Germinal center (tissue), 1 donor: ENCODE measurements around the gene CCDC85A.

ENCODE experiments used
- DNase-seq: peaks from one replicate; pipeline ENCODE4 v3.0.0; 2012; ENCODE audit warnings: mixed read lengths, low spot score

CCDC85A gene

DNA sequence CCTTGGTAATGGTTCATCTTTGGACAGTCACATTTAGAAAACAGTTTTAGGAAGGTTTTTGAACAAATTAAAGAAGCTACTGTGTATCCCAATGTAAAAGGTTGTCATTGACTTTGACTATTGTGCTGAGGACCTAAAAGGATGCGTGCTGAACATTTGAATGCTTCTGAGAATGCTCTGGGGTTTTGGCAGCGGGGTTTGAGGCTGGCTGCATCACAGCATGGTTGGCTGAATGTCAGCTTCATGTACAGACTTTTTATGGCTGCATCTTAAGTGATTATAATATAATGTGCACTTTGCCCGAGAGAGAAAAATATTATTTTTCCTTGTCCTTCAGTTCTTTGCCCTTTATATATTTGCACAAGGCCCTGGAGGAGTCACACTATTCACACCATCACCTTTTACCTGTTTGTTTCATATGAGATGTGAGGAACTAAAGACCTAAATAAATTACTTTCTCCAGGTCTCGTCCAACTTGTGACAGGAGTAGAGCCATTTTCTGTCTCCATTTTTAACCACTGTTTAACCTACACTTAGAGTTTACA is 125.9 kb downstream of the CCDC85A start:
- DNase-seq, result no peak

DNA sequence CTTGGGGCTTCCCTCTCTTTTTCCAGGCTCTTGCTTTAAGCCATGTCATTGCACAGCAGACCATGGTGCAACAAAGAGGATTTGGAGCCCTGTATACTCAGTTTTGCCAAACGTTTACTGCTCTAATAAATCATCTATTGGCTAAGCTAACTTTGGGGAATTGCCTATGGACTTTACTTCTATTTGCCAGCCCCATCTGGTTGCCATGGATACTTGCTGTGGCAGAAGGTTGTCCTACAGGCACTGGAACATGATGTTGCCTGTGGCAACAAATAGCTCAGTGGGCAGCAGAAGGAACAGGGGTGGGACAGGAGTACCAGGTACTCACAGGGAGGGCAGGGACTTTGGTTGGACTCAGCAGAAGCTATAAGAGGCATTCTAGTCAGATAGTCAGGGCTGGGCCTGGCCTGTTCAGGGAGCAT is 129.7 kb downstream of the CCDC85A start:
- no peak for DNase-seq

DNA sequence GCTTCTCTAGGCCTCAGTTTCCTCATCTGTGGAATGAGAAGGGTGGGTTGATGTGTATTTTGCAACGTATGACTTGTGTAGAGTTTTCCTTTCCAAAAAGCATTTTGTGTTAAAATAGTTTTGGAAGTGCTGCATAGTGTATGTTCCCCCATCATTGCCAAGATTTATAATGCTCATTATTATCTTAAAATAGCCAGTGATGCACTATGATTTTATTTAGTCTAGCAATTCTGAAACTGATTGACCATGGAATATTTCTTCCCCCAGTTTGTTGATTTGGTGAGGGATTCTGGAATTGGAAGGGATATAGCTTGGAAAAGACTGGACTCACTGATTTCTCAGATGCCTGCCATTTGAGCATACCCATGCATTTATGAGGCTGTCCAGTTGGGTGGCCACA is 130.6 kb downstream of the CCDC85A start:
- no peak for DNase-seq

DNA sequence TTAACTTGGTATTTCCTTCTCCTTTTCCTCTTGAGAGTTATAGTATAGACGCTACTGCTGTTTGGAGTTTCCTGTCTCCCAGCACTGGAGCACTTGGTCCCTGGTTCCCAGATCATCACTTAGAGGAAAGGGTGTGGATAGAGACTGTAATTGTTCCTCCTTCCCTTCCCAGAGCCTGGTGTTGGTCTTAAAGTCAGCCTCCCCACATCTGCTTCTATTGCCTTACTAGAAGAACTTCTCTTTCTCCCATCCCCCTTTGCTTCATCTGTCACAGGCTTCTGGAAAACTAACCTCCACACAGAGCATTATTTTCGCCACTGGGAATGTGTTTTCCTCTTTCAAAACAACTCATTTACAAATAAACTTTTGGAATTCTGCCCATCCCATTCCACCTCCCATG is 131.0 kb downstream of the CCDC85A start:
- DNase-seq, result no peak

DNA sequence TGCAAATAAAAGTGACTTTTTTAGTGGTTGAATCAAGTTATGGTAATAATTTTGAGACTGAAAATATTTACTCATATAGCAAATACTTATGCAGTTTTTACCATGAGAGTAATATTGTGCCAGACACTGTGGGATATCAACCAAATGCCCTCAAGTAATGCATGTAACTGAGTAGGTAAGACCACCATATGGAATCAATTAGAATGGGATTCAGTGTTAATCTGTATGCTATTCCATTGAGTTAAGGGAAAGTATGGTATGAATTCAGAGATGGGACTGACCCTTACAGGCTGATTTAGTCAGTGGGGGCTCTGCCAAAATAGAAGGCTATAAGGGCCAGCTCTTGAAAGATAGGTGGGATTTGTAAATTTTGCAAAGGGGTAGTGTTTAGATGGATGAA is 131.6 kb downstream of the CCDC85A start:
- no peak for DNase-seq

DNA sequence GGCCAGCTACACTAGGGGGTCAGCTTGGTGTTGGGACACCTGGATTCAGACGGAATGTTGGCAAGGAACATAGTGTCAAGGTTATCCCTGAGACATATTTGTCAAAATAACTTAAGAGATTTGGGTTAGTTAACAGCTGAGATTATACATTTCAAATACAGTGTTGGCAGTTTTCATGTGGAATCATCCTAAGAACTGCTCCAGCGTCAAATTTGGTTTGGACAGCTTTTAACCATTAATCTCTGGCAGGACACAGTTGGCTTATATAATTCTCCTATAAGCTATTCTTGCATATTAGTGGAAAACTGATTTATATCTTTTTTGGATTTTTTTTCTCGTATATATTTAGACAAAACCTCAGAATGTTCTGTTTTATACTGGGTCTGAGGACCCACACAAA is 132.2 kb downstream of the CCDC85A start:
- no peak for DNase-seq

DNA sequence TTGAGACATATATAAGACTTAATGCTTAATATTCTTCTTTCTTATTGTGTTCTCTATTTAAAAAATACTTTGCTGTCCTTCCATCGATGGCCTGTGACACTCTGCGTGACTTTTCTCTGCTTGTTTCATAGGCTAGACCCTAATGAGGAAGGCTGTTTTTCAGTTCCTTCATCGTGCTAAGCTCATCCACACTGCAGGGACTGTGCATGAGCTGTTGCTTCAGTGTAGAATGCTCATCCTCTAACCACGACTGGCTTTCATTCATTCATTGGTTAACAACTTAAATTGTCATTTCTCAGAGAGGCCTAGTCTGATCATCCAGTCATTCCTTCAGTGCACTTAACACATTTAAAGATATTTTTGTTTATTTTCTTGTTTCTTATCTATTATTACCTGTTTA is 134.4 kb downstream of the CCDC85A start:
- DNase-seq, result no peak

DNA sequence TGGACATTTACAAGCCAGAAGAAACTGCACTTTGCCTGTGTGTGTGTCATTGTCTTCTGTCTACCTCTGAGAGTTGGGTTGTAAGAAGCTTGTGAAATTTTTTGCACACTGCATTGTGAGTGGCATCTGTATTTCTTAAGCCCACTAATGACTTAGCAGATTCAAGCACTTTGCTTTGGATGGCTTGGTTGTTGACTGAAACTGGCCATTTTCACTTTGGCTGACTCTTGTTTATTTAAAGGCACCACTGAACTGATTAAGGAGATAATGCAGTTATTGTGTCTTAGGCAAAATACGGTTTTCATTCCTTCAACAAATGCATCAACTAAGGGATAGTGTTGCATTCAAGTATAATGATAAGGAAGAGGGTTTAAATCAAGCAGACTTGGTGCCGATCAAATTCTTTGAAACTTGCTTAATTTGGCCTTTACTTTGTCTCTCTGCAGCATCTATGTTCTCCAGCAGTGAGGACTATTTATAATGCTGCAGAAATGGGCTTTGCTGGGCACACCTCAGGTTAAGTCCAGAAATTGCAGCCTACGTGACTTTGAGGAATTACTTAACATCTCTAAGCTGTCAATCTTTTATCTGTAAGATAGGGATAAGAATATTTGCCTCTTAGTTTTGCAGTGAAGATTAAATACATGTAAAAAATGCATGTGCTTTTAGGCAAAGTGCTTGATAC is 142.0 kb downstream of the CCDC85A start:
- no peak for DNase-seq

DNA sequence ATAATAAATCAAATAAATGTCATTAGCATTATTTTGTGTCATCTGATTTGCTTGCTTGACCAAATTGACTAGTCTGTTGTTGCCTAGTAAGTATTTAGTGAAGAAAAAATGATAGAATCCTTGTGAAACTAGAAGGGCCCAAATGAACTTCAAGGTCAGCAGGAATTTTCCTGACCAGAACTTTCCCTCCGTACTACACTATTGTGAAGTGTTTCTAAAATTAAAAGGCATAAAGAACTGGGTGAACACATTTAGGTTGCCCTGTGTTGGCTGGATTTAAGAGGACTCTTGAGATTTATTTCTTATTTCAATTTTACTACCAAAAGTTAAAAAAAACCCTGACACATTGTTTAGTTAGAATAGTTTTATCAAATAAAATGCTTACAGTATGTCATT is 142.6 kb downstream of the CCDC85A start:
- no peak for DNase-seq

DNA sequence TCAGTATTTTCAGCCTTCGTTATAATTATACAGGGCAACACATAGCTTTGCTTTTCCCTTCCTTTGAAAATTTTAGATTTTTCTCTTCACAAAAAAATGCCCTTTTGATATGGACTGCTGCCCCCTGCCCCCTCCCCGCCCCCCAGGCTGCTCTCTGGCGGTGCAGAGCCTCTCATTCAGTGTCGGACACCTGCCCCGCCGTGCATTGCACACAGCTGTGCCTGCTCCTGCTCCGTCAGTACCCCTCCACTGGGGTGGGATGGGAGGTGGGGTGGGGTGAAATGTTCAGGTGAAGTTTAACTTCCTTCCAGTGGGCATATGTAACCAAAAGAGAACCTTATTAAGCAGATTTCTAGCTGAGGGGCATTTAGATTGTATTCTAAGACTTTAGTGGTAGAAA is 148.0 kb downstream of the CCDC85A start:
- no peak for DNase-seq

DNA sequence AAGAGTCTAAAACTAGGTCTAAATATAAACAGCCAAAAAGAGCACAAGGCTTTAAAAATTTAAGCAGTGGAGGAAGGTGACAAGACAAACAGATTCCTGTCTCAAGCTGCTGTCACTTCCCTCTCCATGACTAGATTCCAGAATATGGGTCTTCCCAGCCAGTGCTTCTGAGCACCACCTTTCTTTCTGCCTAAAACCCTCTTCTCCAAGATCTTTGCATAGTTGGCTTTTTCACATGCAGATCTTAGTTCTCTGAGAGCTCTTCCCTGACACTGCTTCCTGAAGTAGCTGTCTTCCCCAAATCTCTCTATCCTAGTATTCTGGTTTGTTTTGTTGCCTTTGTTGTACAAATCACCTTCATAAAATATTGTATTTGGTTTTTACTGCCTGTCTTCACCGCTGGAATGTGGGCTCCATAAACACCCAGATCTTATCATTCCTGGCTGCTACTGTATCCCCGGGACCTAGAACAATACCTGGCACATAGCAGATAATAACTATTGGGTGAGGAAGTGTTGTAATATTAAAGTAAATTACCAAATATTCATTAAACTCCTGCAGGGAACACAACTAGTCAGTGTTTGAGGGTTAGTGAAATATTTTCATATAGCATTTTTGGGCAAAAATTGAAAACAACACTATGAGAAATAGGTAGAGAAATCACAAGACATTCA is 150.2 kb downstream of the CCDC85A start:
- no peak for DNase-seq

DNA sequence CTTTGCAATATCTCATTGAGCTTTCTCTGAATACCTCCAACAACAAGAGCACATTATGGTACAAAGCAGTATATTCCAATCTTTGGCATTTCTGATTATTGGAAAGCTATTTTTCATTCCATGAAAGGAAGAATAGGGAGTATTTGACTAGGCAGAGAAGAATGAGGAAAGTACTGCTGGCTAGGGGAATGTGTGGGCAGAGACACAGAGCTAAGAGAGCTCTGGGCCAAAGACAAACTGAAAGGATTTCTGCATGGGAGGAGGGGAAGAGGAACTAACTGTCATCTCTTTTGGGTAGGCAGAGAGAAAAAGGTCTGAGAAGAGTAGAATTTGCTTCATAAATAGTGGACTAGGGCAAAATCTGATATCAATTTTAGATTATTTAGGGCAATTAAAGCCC is 150.8 kb downstream of the CCDC85A start:
- DNase-seq, result no peak

DNA sequence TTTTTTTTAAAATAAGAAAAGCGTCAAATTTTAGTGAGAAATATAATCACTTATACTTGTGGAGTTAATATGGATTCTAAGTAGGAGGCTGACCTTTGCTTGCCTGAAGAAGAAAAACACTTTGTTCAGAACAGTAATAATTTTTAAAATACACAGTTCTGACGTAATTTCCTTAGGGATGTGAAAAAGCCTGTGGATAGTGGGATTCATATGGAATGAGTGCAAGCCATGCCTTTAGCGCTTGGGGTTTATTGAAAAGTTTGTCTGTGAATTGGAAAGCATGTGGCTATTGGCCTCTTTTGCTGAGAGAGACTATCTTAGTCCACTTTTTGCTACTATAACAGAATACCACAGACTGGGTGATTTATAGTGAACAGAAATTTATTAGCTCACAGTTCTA is 151.3 kb downstream of the CCDC85A start:
- no peak for DNase-seq

DNA sequence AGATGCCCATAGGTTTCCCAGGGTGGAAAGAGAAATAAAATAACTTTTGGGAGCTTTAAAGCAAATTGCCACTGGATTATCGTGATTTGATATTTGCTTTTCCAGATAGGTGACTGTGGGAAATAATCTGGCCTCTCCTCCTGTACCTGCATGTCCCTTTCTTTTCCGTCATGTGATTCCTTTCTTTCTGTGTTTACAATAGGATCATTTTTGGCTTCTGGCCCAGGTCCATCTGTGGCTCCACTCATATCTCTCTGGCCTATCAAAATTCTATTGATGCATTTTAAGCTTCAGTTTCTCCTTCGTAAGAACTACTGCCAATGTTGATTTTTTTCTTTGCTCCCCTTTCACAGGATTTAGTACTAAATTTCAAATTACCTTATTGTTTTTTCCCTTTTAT is 153.6 kb downstream of the CCDC85A start:
- DNase-seq, result no peak

DNA sequence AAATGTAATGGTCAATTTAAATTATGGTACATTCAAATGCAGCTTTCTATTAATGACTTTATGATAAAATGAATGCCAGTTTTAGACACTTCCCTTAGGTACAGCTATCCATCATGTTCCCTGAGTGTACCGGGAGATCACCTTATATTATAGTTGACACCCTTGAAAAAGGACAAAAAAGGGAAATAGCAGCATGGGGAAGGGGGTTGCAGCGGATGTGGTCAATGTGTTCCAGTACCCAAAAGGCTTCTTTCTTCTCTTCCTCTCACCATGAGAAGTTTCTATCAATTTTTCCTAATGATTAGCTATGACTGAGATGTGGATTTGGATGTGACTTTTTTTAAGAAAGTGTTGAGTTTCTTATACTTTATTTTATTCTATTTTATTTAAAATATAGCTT is 154.4 kb downstream of the CCDC85A start:
- no peak for DNase-seq

DNA sequence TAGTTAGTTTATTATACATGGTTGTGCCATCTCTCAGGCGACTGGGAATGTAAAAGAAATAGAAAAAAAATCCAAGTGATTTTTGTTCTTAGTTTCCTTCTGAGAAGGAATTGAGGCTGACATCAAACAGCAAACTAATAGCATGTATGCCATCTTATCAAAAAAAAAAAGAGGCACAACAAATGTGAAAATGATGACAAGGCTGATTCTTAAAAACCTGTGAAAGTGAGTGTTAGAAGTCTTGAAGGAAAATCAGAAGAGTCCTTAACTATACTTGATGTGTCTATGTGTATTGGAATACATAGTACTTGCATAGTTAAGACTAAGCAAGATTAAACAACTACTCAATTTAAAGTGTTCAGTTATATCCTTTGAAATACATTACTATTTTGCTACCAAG is 161.0 kb downstream of the CCDC85A start:
- no peak for DNase-seq

DNA sequence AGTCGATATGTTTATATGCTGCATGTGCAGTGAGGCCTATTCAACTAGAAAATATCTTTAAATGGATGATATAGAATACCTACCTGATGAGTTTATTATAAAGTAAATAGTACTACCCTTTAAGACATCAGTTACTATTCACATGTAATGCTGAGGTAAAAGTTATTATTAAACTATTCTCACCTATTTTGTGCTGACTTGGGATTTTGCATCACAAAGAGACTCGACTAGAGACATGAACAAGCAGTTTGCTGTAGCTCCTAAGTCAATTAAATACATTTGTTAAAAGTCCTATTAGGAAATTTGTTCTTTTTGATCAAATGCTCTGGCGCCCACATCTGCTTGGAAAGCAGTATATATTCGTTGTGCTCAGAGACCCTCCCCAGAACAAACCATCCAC is 164.1 kb downstream of the CCDC85A start:
- DNase-seq, result no peak

DNA sequence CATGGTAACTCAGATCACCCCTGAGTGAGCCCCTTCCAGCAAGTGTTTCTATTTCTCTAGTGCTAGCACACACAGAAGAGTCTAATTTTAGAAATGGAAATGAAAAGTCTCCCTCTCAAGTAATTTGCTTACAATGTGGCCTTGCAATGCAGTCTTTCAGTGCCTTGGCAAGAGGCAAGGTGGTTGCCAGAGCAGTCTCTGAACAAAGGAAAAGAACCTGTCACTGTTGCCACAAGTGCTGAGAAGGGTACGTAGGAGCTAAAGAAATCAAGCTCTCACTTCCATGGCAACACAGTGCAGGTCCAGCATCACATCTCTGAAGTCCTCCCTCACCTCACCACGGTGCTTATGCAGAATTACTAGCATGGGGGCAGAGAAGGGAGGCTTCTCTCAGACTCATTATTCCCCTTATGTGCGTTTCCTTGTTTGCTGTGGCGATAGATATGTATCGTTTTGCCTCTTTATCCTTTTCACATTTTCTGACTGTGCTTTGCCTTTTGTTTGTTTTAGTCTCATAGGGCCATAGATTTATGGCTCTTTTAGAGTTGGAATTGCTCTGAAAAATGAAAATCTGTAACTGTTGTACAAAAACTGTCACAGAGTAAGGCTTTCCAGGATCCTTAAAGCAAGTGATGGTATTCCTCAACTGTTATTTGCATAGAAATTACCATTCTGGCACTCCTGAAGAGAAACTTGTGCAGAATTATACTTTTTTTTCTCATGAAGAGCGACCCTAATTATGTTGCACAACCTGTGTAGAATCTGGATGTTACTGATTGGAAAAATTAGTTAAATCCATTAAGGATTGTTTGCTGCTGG is 164.8 kb downstream of the CCDC85A start:
- no peak for DNase-seq

DNA sequence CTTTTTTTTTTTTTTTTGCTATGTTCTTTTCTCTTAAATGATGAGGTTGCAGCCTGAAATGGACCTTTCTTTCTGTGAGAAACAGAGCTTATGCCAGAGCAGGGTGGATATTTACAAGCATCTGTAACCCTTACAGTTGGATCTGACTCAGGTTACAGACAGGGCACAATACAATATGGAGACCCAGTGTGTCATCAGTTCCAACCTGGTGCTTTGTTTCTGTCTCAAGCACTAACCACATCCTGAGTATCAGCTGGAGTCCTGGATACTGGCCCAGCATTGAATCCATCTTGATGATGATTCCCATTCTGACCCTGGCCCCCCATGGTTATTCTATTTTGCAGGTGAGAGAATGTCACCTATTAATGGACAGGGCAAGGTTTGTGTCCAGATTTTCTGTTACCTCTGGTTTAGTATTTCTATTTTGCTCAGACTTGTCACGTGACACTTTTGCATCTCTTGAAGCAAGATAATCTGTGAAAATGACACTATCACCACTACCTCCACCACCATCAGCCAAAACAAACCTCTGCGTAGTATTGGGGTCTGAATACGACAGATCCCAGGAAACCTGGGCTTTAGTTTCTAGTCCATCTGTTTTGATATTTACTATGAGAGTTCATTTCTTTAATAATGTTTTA is 174.0 kb downstream of the CCDC85A start:
- no peak for DNase-seq

DNA sequence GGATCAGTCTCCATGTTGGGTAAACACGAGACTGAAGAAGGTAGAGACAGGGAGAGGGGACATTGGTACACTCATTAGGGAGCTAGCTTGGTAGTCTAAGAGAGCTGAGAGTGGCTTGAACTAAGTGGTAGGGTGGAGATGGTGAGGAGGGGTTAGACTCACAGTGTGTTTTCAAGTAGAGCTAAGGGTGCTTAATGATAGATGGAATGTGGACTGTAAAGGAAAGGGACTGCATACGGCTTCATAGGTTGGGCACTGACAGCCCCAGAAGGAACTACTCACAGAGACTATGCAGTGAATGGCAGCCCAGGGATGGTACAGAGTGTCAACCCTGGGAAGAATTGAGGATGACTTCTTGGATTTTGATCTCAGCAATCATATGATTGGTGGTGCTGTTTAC is 178.1 kb downstream of the CCDC85A start:
- DNase-seq, result no peak

DNA sequence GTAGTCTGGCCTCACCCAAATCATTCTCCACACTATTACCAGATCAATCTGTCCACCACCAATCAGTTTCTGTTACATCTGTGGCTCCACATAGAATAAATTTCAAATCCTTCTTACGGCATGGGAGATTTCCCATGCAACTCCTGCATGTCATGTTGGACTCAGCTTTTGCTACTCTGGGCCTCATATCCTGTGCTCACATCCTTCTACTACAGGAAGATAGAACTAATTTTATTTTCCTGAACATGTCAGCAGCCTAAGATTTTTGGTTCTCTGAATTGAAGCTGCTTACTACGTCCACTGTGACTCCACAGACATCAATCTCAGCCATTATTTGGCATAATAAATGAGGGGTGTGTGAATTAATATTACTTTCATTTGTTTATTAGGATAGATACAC is 181.1 kb downstream of the CCDC85A start:
- no peak for DNase-seq

DNA sequence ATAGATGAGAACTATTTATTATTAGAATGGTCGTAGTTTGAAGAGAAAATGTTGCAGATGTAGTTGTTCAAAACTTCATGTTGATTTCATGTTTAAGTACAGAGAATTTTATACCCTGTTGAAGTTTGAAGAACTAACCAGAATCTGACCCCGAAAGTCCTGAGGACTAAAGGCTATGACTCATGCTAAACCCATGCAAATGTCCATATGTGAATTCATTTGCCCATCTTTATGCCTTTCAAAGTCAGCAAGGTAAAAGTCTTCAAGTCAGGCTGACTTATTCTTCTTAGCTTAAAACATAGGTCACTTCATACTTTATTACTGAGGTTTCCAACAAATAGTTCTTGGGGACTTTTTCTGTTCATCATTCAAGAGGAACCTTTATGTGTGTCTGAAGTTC is 185.5 kb downstream of the CCDC85A start:
- no peak for DNase-seq
